ENCODE measurements around the gene NOTCH2.
"Not testable (repeated sequence)": the region's sequence is repeated elsewhere in the genome, so short reads cannot be mapped to it uniquely, and the experiment has no call there.

GRCh38 chr1:120069920-120070214 is 405 bp upstream of the NOTCH2 start:
- TF ChIP-seq, protein P1, sequence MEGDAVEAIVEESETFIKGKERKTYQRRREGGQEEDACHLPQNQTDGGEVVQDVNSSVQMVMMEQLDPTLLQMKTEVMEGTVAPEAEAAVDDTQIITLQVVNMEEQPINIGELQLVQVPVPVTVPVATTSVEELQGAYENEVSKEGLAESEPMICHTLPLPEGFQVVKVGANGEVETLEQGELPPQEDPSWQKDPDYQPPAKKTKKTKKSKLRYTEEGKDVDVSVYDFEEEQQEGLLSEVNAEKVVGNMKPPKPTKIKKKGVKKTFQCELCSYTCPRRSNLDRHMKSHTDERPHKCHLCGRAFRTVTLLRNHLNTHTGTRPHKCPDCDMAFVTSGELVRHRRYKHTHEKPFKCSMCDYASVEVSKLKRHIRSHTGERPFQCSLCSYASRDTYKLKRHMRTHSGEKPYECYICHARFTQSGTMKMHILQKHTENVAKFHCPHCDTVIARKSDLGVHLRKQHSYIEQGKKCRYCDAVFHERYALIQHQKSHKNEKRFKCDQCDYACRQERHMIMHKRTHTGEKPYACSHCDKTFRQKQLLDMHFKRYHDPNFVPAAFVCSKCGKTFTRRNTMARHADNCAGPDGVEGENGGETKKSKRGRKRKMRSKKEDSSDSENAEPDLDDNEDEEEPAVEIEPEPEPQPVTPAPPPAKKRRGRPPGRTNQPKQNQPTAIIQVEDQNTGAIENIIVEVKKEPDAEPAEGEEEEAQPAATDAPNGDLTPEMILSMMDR (IDR thresholded peaks at IDR 0.05; ENCODE audit: low read depth, low read length), result not testable (repeated sequence)
- not testable (repeated sequence) for TF ChIP-seq EZH2phosphoT487 (IDR thresholded peaks at IDR 0.05; ENCODE audit: low read depth)
